Dermis blood vessel endothelial cell (primary cell): ENCODE data around the gene GALNT11. TPM values are rescaled to one million over a fixed set of nuclear protein-coding genes. Genes with fewer than 3 reads are reported as not detected.
"Not testable (repeated sequence)": the region's sequence is repeated elsewhere in the genome, so short reads cannot be mapped to it uniquely, and the experiment has no call there.

Experiments used
- DNase-seq: peaks from one replicate; pipeline ENCODE4 v3.0.0; 2010
- total RNA-seq: library from RNA; depleted of rRNA; stranded (reverse); fragments of >200 nt; gene quantifications from 2 replicates; pipeline ENCODE4 v1.2.3, GENCODE V29; 2014

Gene GALNT11
- total RNA-seq, result 54.1 and 57.8 TPM in 2 replicates

DNA sequence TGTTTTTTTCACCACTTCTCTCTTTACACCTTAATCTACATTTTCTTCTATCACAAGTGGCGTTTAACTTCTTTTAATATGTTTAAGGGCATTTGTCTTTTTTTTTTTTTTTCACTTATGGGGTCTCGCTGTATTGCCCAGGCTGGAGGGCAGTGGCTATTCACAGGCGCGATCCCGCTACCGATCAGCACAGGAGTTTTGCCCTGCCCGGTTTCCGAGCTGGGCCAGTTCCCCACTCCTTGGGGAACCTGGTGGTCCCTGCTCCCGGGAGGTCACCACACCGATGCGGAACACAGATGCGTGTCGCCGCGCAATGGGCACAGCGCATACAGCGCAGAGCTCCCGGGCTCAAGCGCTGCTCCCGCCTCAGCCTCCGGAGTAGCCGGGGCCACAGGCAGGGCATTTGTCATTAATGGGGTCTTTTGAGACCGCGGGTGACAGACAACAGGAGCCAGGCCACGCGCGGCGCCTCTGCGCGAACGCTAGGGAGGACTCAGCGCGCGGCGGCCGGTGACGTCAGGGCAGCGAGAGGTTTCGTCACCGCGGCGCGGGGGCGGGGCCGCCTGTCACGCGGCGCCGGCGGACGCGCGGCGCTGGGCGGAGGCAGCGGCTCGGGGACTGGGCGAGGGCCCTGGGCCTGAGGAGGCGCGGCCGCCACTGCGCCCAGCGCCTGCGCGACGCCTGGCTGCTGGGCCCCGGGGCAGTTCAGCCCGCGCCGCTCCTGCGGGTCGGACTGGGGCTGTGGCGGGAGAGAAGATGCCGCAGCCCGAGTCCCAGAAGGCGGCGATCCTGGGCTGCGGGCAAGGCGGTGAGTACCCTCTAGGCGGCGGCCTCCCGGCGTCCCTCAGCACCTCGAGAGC, at the start of gene GALNT11:
Gene GALNT11, plus strand, starts transcription at position 598 of the 860 bp plus-strand sequence. CDS start 68,554 bp downstream, outside the sequence.
- DNase-seq, result peak; percentile 90

DNA sequence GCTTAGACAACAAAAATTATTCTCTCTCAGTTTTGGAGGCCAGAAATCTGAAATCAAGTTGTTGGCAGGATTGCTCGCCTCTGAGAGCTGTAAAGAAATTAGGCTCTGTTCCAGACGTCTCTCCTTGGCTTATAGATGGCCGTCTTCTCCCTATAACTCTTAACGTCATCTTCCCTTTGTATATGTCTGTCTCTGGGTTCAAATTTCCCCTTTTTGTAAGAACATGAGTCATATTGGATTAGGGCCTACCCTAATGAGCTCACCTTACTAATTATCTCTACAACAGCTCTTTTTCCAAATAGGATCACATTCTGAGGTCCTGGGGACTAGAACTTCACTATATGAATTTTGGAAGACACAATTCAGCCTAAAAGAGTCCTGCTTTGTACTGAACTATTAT, 46.9 kb upstream of the GALNT11 start:
- no peak for DNase-seq

DNA sequence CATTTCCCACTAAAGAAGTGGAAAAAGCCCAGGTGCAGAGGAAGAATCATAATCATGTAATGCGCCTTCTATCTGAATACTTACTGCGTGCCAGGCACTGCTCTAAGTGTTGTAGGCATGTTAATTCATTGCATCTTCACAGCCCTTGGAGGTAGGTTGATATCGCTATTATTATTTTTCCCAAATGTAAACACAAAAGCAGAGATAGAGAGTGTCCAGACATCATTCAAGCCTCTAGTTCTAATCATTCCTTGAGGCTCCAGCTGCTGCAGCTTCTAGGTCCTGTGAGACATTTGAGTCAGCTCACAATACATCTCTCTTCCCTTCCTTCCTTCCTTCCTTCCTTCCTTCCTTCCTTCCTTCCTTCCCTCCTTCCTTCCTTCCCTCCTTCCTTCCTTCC, 44.3 kb upstream of the GALNT11 start:
- DNase-seq, result no peak

DNA sequence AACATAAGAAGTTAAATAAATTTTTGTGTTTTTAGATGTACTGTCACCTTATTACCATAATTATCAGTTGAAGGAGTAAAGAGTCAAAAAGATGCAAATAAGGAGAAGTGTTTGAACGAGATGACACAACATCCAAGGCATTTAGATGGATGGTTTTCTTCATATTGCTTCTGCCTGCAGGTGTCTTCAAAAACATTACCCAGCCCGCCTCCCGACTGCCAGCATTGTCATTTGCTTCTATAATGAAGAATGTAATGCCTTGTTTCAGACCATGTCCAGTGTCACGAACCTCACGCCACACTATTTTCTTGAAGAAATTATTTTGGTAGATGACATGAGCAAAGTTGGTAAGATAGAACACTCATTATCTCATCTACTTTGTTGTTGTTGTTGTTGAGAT, 42.7 kb upstream of the GALNT11 start:
- DNase-seq, result no peak

DNA sequence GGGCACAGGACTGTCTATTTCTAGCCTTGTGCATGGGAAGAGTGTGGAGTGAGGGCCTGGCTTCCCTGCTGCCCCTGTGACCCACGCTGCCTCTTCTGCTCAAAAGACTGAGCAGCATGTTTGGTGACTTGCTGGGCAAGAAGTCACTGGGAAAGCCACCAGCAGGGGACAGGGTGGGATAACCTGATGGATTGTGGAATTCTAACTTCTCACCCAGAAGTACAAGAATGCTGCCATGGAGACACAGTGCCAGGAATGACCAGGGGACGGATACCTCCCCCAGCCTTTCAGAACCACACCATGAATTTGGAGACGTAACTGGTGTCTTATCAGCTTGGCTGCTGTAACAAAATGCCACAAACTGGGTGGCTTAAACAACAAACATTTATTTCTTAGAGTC, 40.9 kb upstream of the GALNT11 start:
- DNase-seq, result no peak

DNA sequence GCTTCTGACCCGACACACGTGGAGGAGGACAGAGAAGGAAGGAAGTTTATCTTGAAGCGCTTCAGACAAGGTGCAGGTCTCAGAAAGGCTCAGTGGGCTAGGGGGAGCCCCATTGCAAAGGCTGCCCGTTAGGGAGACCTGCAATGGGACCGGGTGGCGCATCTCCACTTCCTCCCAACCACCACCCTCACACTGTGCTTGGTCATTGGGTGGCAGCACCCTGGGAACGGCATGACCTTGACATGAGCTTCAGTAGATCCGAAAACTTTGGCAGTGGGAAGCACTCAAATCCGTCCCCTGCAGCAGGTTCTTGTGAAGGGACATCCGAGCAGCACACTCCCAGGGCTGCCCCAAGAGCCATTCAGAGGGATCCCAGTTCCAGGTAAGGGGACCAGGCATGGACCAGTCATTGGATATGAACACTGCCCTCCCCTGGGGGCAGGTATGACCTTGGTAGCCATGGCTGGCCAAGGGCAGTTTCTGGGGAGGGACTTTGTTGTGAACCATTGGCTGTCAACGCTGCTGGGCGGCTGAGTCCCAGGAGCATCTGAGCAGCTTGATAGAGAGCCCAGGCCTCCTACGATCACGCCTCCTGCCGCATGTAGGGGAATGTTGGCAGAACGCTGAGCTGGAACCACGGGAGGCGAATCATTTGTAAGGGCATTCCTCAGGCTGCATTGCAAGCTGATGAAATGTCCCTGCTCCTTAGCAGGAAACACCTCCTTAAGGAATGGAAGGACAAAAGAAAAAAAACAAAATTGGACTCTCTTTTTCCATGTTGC, 37.5 kb upstream of the GALNT11 start:
- no peak for DNase-seq

DNA sequence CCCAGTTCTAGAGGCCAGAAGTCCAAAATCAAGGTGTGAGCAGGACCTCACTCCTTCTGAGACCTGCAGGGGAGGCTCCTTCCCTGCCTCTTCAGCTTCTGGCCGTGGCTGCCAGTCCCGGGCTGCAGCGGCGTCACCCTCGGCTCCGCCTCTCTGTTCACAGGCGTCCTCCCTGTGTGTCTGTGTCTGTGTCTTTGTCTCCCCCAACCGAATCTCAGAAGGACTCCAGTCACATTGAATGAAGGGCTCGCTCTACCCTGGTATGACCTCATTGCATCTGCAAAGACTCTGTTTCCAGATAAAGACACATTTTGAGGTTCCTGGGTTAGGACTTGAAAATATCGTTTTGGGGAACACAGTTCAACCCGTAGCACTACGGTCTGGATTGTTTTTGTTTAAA, 33.1 kb upstream of the GALNT11 start:
- DNase-seq, result peak; percentile 15

DNA sequence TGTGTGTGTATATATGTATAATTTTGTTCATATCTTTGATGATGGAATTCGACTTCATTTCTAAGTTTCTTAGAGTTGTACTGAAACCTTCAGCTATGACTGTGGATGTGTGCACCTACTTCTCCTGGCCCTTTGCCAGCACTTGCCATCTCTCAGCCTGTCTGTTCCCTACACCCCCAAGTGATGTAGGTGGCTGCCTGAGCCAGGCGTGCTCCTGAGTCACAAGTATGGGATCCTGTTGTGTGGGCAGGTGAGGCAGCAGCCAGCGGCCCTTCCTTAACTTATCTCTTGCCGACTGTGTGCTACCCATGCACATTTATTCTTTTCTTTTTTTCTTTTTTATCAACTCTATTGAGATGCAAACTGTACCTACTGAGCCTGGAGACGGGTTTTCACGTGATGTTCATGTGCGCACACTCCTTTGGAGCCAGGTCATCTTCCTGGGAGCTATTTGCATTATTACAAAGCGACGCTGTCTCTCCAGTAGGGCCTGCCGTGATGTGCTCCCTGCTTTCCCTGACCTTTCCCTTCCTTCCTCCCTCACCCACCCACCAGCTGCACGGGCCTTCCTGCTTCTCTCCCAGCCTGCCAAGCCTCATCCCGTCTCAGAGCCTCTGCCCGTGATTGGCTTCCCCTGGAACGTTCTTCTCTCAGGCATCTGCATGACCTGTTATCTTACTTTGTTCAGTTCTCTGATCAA, 31.3 kb upstream of the GALNT11 start:
- peak; percentile 3 for DNase-seq

DNA sequence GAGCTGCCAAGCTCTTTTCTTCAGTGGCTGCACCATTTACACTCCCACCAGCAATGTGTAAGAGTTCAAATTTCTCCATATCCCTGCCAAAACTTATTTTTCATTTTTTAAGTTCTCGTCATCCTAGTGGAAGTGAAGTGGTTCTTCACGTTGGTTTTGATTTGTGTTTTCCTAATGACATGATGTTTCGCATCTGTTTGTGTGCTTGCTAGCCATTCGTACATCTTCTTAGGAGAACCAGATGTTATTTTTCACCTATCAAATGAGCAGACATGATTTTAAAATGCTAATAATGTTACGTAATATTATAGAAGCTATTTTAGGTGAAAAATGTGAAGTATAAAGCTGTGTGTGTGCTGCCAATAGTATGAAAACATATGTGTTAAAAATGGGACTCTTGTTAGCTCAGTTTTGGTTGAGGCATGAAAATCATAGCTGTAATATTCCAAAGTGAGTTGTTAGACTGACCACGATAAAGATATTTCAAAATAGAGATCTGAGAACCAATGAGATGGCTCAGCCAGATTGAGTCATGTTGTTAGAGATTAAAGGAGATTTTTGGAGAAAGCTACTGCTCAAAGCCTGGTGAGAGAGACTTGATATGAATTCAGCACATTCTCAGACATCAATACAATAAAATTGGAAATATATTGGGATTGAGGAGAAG, 25.9 kb upstream of the GALNT11 start:
- no peak for DNase-seq

DNA sequence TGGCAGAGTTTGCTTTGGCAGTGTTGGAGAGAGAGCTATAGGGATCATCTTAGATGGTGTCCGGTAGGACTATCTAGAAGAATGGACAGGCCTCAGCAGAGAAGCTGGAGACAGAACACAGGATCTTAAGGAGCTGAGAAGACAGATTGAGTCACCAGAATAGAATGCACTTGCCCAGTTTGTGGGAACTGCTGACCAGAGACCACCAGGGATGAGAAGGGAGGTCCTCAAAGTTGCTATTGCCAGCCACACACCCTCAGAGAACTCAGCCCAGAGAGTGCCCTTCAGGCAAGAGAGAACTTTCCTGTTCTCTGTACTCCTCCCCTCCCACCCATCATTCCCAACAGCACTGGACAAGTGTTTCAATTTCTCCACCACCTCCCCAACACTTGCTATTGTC, 25.3 kb upstream of the GALNT11 start:
- DNase-seq, result no peak

DNA sequence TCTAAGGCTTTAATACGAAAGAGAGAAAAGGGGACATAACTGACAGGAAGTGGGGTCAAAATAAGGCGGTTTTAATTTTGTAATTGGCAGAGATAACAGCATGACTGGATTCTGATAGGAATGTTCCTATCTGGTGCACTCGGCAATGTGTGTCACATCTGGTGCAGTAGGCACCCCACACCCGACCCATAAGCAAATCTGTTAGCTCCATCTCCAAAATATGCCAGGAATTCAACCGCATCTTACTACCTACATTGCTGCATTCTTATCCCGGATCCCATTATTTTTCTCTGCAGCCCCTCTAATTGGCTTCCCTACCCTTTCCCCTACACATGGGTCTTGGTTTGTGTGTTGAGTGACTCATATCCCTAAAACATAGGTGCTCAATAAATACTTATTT, 19.1 kb upstream of the GALNT11 start:
- no peak for DNase-seq

DNA sequence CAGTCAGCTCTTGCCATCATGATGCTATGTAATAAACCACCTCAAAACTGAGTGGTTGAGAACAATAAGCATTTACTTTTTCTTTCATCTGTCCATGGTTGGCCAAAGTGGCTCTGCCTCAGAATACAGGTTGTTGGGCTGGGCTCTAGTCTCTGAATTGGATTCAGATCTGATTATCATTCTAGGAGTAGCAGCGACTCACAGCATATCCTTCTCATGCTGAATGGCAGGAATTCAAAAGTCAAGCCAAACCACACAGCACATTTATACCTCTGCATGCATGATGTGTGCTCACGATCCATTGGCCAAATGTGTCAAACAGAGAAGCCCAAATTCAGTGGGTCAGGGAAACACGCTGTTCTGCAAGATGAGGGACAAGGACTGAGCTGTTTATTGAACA, 13.6 kb upstream of the GALNT11 start:
- no peak for DNase-seq

DNA sequence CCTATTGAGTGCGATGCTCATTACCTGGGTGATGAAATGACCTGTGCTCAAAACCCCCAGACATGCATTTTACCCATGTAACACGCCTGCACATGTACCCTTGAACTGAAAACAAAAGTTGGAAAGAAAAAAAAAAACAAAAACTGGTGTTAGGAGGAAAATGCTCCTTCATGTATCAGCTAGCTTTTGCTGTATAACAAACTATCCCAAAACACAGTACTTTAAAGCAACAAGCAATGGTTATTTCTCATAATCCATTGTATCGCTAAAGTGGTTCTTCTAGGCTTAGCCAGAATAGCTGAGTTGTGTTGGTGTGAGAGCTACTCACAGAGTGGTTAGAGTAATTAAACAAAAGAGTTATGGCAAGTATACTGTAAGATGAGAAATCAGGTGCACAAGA, 12.2 kb upstream of the GALNT11 start:
- no peak for DNase-seq

DNA sequence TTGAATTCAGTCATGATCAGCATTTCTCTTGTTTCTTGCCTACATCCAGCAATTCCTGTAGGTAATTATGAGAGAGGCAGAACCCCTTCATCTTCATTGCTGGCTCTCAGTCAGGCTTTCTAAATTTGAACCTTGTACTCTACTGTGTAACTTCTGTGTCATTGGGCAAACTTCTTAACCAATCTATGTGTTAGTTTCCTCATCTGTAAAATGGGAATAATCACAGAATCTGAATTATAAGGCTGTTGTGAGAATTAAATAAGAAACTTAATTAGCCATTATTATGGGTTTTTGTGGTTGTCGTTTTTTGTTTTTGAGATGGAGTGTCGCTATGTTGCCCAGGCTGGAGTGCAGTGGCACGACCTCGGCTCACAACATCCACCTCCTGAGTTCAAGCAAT, 11.5 kb upstream of the GALNT11 start:
- no peak for DNase-seq

DNA sequence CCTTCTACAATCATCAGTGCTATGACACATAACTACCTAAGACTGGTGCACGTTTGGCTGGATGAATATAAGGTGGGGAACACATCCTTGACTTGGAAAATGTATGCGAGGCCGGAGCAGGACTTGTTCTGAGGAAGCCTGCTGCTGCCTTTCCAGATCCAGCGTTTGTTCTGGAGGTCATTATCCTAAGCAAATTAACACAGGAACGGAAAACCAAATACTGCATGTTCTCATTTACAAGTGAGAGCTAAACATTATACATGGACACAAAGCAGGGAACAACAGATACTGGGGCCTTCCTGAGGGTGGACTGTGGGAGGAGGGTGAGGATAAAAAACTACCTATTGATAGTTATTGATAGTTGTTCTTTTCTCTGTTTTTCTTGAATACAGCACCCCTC, 10.8 kb upstream of the GALNT11 start:
- DNase-seq, result no peak

DNA sequence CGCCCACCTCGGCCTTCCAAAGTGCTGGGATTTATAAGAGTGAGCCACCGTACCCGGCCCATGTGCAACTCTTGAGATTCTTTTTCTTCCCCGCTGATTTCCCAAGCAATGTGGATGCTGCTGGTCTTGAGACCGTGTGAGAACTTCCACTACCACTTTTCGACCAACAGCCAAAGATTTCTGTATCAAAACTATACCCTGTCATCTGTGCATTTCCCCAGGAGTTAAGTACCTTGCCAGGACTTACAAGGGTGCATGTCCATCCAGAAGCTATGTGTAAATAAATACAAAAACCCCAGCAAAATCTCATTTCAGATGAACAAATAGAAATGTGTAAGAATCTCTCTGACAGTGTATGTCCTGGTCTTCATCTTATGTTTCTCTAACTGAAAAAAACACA, 9.9 kb upstream of the GALNT11 start:
- no peak for DNase-seq

DNA sequence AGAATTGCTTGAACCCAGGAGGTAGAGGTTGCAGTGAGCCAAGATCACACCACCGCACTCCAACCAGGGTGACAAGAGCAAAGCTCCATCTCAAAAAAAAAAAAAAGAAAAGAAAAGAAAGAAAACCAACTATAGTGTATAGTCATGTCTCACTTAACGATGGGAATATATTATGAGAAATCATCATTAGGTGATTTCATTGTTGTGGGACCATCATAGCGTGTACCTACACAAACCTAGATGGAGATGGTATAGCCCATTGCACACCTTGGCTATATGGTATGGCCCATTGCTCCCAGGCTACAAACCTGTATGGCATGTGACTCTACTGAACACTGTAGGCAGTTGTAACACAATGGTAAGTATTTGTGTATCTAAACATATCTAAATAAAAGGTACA, 8.5 kb upstream of the GALNT11 start:
- no peak for DNase-seq

DNA sequence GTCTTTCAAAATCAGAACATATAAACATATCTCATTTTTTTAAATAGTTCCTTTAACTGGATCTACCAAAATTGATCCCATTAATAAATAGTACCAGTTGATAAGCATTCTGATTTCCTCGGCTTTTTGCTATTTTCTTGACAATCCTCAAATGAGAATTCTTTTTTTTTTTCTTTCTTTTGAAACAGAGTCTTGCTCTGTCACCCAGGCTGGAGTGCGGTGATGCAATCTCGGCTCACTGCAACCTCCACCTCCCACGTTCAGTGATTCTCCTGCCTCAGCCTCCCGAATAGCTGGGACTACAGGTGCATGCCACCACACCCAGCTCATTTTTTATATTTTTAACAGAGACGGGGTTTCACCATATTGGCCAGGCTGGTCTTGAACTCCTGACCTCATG, 7.8 kb upstream of the GALNT11 start:
- not testable (repeated sequence) for DNase-seq

DNA sequence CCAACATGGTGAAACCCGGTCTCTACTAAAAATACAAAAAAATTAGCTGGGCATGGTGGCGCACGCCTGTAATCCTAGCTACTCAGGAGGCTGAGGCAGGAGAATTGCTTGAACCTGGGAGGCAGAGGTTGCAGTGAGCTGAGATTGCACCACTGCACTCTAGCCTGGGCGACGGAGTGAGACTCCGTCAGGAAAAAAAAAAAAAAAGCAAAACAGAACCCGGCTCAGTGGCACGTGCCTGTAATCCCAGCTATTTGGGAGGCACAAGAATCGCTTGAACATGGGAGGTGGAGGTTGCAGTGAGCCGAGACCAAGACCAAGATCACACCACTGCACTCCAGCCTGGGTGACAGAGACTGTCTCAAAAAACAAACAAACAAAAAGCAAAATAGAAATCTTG, 3.7 kb upstream of the GALNT11 start:
- not testable (repeated sequence) for DNase-seq

DNA sequence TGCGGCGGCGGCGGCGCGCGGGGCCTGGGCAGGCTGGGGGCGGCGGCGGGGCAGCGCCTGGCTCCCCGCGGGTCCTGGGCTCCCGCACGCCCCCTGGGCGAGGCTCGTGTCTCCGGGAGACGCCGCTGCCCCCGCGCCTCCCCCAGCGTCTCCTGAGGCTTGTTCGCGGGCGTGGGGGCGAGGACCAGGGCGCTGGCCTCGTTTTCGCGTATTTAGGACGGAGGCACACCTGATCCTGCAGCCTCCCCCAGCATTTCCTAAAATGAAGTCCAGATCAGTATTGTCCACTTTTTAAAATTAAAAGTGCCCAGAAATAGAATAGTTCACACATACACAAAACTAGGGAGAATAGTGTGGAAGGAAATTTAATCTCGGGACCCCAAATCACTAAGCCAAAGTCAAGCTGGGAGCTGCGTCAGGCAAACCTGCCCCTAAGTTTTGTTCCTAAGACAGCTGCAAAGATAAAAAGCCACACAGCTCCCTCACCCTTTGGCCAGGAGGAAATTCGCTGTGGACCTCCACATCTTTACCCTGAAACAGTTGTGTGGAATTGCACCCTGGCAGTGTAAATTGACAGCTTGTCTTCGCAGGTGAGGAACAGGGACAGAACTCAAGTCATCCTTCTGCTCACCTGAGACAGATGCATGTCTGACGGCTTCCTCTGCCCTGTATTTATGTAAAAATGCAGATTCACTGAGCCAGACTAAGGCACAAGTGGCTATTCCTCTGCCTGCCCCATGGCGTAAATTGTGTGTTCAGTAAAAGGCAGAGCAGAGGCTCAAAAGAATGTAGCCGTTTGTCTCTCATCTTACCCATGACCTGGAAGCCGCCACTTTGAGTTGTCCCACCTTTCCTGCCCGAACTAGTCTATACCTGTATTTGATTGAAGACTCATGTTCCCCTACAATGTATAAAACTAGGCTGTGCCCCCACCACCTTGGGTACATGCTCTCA, 740 bp downstream of the GALNT11 start:
- DNase-seq, result peak; percentile 2
